GM12891 (cell line): ENCODE data around the gene LOX.

Source experiments
- PAX5 ChIP-seq: IDR thresholded peaks from 2 replicates; pipeline ENCODE4 v1.6.1; 2011; ENCODE audit warnings: low read length, moderate library complexity, mild to moderate bottlenecking; ENCODE audit not compliant: insufficient read depth, severe bottlenecking
- POLR2A ChIP-seq: IDR thresholded peaks from 2 replicates; pipeline ENCODE4 v1.6.1; 2011; ENCODE audit warnings: low read depth, low read length, control low read depth
- POLR2AphosphoS5 ChIP-seq: IDR thresholded peaks from 2 replicates; pipeline ENCODE4 v1.6.1; 2011; ENCODE audit warnings: low read depth, low read length, control low read depth
- POU2F2 ChIP-seq: IDR thresholded peaks from 2 replicates; pipeline ENCODE4 v1.6.1; 2011; ENCODE audit warnings: low read depth, mild to moderate bottlenecking, control low read depth, low read length, moderate library complexity
- SPI1 ChIP-seq: IDR thresholded peaks from 2 replicates; pipeline ENCODE4 v1.6.1; 2011; ENCODE audit warnings: low read depth, low read length, control low read depth
- TAF1 ChIP-seq: IDR thresholded peaks from 2 replicates; pipeline ENCODE4 v1.6.1; 2011; ENCODE audit warnings: low read depth, low read length, control low read depth

GRCh38 chr5:122030251-122030650 lies 47.8 kb downstream of the LOX start:
- TF ChIP-seq POLR2A (no peak), POLR2AphosphoS5 (no peak), TAF1 (no peak), POU2F2 (no peak), PAX5 (no peak), SPI1 (no peak)
